K562 (cell line): ENCODE results near the gene LRRC4C. TPM values are rescaled to one million over a fixed set of nuclear protein-coding genes. Genes with fewer than 3 reads are reported as not detected.

Source experiments
- ATAC-seq: fragments of 200-7000 bp; cut with Tn5 transposase; 3 replicates; pipeline ENCODE4 v1.9.1; 2020; ENCODE audit warnings: moderate library complexity
- BruUV-seq: library from RNA; stranded (reverse); fragments of 400-500 nt; replicated peaks from 2 replicates; lab custom pipeline; 2021; lab: Mats Ljungman, UMichigan
- CTCF ChIA-PET: fragments of 300-600 bp; formaldehyde crosslinking; extraction: SDS; loops from one replicate; lab custom pipeline; 2021; ENCODE audit warnings: low intra/inter-chr PET ratio; lab: Yijun Ruan, JAX
- POLR2A ChIA-PET: fragments of 300-600, 350-650 bp; sonication (Branson Sonifier 250); formaldehyde crosslinking; extraction: SDS; loops from one replicate; lab custom pipeline; 2021; ENCODE audit warnings: antibody characterized with exemption, inconsistent platforms; lab: Yijun Ruan, JAX
- DNase-seq, 4 experiments: peaks; one replicate each; pipeline versions ENCODE4 v3.0.0 to v3.0.0-alpha.2; 2011 to 2018; ENCODE audit warnings: low spot score in 3 of 4, mixed read lengths in 3 of 4; ENCODE audit errors: extremely low read depth in 1 of 4
- FAIRE-seq: peaks from 2 replicates; lab custom pipeline; 2011; peaks lifted over from hg19 to GRCh38; lab: Jason Lieb, UNC
- H2AFZ ChIP-seq: 2 replicates; pipeline ENCODE4 v1.6.0; 2011; ENCODE audit warnings: low read depth, low read length, control low read depth, inconsistent platforms
- H3K27ac ChIP-seq: fragments of 200-600 bp; 3 replicates; pipeline ENCODE4 v1.8.0; 2011; ENCODE audit warnings: low read depth, mild to moderate bottlenecking, control low read depth, inconsistent platforms, low read length, moderate library complexity, mixed read lengths; ENCODE audit errors: extremely low read depth
- H3K27me3 ChIP-seq, 2 experiments: fragments of 300-600 bp in 1 of 2; 2 replicates in 1 of 2; 3 replicates in 1 of 2; pipeline versions ENCODE4 v1.6.0 to v1.8.0; 2011; ENCODE audit warnings: inconsistent platforms in 2 of 2, low read length in 2 of 2, mild to moderate bottlenecking in 1 of 2, mixed read lengths in 1 of 2, moderate library complexity in 1 of 2; ENCODE audit not compliant: control insufficient read depth in 2 of 2, insufficient read depth in 2 of 2
- H3K36me3 ChIP-seq: fragments of 300-600 bp; 3 replicates; pipeline ENCODE4 v1.8.0; 2011; ENCODE audit warnings: mild to moderate bottlenecking, low read length, inconsistent platforms; ENCODE audit not compliant: control insufficient read depth, insufficient read depth
- H3K4me1 ChIP-seq, 2 experiments: fragments of 200-600 bp in 1 of 2; replicated peaks in 1 of 2; 2 replicates in 1 of 2; 3 replicates in 1 of 2; pipeline versions ENCODE4 v1.5.1 to v1.8.0; 2011; ENCODE audit warnings: inconsistent platforms in 2 of 2, low read length in 2 of 2, mild to moderate bottlenecking in 1 of 2, mixed read lengths in 1 of 2, moderate library complexity in 1 of 2; ENCODE audit not compliant: control insufficient read depth in 2 of 2, insufficient read depth in 2 of 2
- H3K4me2 ChIP-seq: 2 replicates; pipeline ENCODE4 v1.6.1; 2011; ENCODE audit warnings: low read length, control low read depth, inconsistent platforms, mixed read lengths; ENCODE audit not compliant: insufficient read depth
- H3K4me3 ChIP-seq: fragments of 200-600 bp; sonication (generic), shearing (Covaris generic); 2 replicates; pipeline ENCODE4 v1.5.1; 2016; ENCODE audit warnings: control low read depth, inconsistent platforms
- H3K79me2 ChIP-seq: fragments of 200-600 bp; 3 replicates; pipeline ENCODE4 v1.8.0; 2011; ENCODE audit warnings: low read length, inconsistent platforms; ENCODE audit not compliant: control insufficient read depth, insufficient read depth
- H3K9ac ChIP-seq, 2 experiments: 2 replicates each; pipeline versions ENCODE4 v1.6.0 to v1.6.1; 2011; ENCODE audit warnings: low read depth in 2 of 2, low read length in 2 of 2, control low read depth in 1 of 2, inconsistent platforms in 1 of 2, mild to moderate bottlenecking in 1 of 2, mixed read lengths in 1 of 2; ENCODE audit not compliant: insufficient read depth in 1 of 2
- H3K9me1 ChIP-seq: one replicate; pipeline ENCODE4 v1.6.0; 2011; ENCODE audit warnings: inconsistent platforms, mild to moderate bottlenecking, low read length, moderate library complexity; ENCODE audit not compliant: control insufficient read depth, insufficient read depth
- H3K9me3 ChIP-seq: replicated peaks from 2 replicates; pipeline ENCODE4 v1.5.1; 2011; ENCODE audit warnings: low read depth, low read length, inconsistent platforms; ENCODE audit not compliant: control insufficient read depth, insufficient read depth
- H4K20me1 ChIP-seq: replicated peaks from 2 replicates; pipeline ENCODE4 v1.6.1; 2011; ENCODE audit warnings: low read length, inconsistent platforms, mixed read lengths; ENCODE audit not compliant: control insufficient read depth, insufficient read depth
- BACH1 ChIP-seq: fragments of 200-800 bp; sonication (Bioruptor generic); IDR thresholded peaks from 2 replicates; pipeline ENCODE4 v1.6.1; 2016; ENCODE audit warnings: missing genetic modification characterization, missing compliant biosample characterization
- EGR1 ChIP-seq: fragments of 450-650 bp; conservative IDR thresholded peaks from 2 replicates; pipeline ENCODE4 v1.6.1; 2017; ENCODE audit warnings: mild to moderate bottlenecking
- HNRNPUL1 ChIP-seq: fragments of 200-400 bp; formaldehyde crosslinking; IDR thresholded peaks from 2 replicates; pipeline ENCODE4 v1.6.1; 2017; ENCODE audit warnings: low read length
- KLF13 ChIP-seq: fragments of 450-650 bp; IDR thresholded peaks from 2 replicates; pipeline ENCODE4 v1.6.1; 2016; ENCODE audit warnings: missing genetic modification characterization, low read depth, mild to moderate bottlenecking, missing compliant biosample characterization, moderate library complexity, borderline replicate concordance
- MEF2A ChIP-seq: IDR thresholded peaks from 2 replicates; pipeline ENCODE4 v1.6.1; 2011; ENCODE audit warnings: low read depth, mild to moderate bottlenecking, low read length, moderate library complexity; ENCODE audit not compliant: control insufficient read depth
- MTF1 ChIP-seq: fragments of 250-450 bp; sonication (Bioruptor Pico); IDR thresholded peaks from 2 replicates; pipeline ENCODE4 v1.9.0; 2021; ENCODE audit warnings: moderate library complexity, mild to moderate bottlenecking, inconsistent platforms, borderline replicate concordance
- RBM17 ChIP-seq: fragments of 200-400 bp; formaldehyde crosslinking; IDR thresholded peaks from 2 replicates; pipeline ENCODE4 v1.6.1; 2017; ENCODE audit warnings: low read depth, mild to moderate bottlenecking, low read length, borderline replicate concordance
- SRSF9 ChIP-seq: fragments of 200-400 bp; formaldehyde crosslinking; IDR thresholded peaks from 2 replicates; pipeline ENCODE4 v1.6.1; 2017; ENCODE audit warnings: low read depth, low read length, borderline replicate concordance
- UBTF ChIP-seq, 2 experiments: IDR thresholded peaks; 2 replicates each; pipeline ENCODE4 v1.6.1; 2012; ENCODE audit warnings: improper control_type of control experiment in 2 of 2, low read depth in 2 of 2, low read length in 2 of 2, borderline replicate concordance in 1 of 2
- XRCC4 ChIP-seq: IDR thresholded peaks from one replicate; pipeline ENCODE4 v1.6.1; 2011; ENCODE audit not compliant: insufficient read depth, insufficient read length; ENCODE audit errors: extremely low read depth
- ZKSCAN1 ChIP-seq: fragments of 150-350 bp; IDR thresholded peaks from 2 replicates; pipeline ENCODE4 v1.6.1; 2016; ENCODE audit warnings: low read depth, low read length
- ZNF311 ChIP-seq: fragments of 250-450 bp; sonication (Bioruptor Pico); IDR thresholded peaks from 2 replicates; pipeline ENCODE4 v1.4.0; 2020; ENCODE audit warnings: mild to moderate bottlenecking, moderate library complexity
- ZNF77 ChIP-seq: fragments of 250-450 bp; sonication (Bioruptor Pico); IDR thresholded peaks from 2 replicates; pipeline ENCODE4 v1.5.0; 2020
- ZNF780A ChIP-seq: fragments of 250-450 bp; sonication (Bioruptor Pico); IDR thresholded peaks from 2 replicates; pipeline ENCODE4 v1.5.0; 2021; ENCODE audit warnings: mild to moderate bottlenecking
- ZNF79 ChIP-seq: fragments of 250-450 bp; sonication (Bioruptor Pico); IDR thresholded peaks from 2 replicates; pipeline ENCODE4 v1.4.0; 2020; ENCODE audit warnings: low read depth, mild to moderate bottlenecking, moderate library complexity
- WGBS: fragments of 100-300 bp; shearing (Covaris generic); methylation state at CpG from one replicate; pipeline ENCODE4 v1.1.6; 2016; ENCODE audit warnings: low coverage, mixed read lengths; ENCODE audit not compliant: insufficient coverage; ENCODE audit errors: missing lambda C conversion rate; 5-methylcytosine and 5-hydroxymethylcytosine counted together
- in situ Hi-C: fragments of 300-500 bp; cut with MboI; formaldehyde crosslinking; loops from 4 replicates; pipeline ENCODE4 v1.15.0; 2018; ENCODE audit warnings: inconsistent platforms, mixed read lengths
- intact Hi-C: fragments of 100-400 bp; cut with micrococcal nuclease; formaldehyde crosslinking; loops from 2 replicates; pipeline ENCODE4 v1.14.2; 2022
- polyA plus RNA-seq, 8 experiments: library from polyadenylated mRNA; depleted of rRNA in 4 of 8; stranded (reverse) in 5 of 8; unstranded in 3 of 8; fragments of >200 nt; fragmentation: Nextera tagmentation in 2 of 8; fragmentation: Illumina TruSeq in 1 of 8; extraction: Ambion mirVana in 2 of 8; extraction: Trizol in 1 of 8; gene quantifications; 2 replicates each; pipeline versions ENCODE4 v1.2.1 to v1.2.3, GENCODE V29; 2011 to 2014; ENCODE audit warnings: inconsistent platforms in 1 of 8, missing spikeins in 1 of 8
- total RNA-seq, 7 experiments: library from RNA; depleted of rRNA in 6 of 7; stranded (reverse); fragments of >200 nt in 6 of 7; fragmentation: Illumina TruSeq in 2 of 7; extraction: Trizol in 2 of 7; gene quantifications; 2 replicates each; pipeline versions ENCODE4 v1.2.1 to v1.2.3, GENCODE V29; 2011 to 2021; ENCODE audit warnings: low replicate concordance in 1 of 7
- TF ChIP-seq, protein P1 (sequence below): fragments of 450-650 bp; conservative IDR thresholded peaks from 2 replicates; pipeline ENCODE4 v1.6.1; 2016; ENCODE audit warnings: missing genetic modification characterization, low read depth, mild to moderate bottlenecking, missing compliant biosample characterization, moderate library complexity
- TF ChIP-seq, protein P2 (sequence below): fragments of 250-450 bp; sonication (Bioruptor Pico); IDR thresholded peaks from 2 replicates; pipeline ENCODE4 v1.4.0; 2020; ENCODE audit warnings: mild to moderate bottlenecking, moderate library complexity, borderline replicate concordance

Gene LRRC4C
- total and polyA plus RNA-seq, 9 of the 15 experiments (the other 6 are each of a cell fraction or from before 2014, with no cell fraction given), result not detected

DNA sequence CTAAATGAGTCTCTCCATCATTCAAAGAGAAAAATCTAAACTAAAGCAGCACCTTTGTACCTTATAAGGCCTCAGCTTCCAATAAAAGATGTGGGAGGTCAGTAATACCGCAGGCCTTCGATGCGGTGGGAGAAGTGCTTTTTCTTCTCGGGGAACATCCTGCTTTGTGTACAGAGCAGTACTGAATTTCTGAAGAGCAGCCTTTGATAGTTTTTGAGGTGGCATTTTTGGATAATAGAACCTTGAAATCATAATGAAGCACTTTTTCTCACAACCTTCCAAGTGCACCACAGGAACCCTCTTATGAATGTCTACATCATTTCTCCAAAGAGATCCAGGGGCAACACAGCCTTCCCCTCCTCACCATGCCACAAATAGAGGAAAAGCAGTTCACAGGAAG, 39.6 kb downstream of the LRRC4C start:
- Histone ChIP-seq H2AFZ (no peak overlapping the region), H3K9ac (no peak overlapping the region), H3K9me1 (no peaks in the 10 kb centered on the region), H3K36me3 (no peaks in the 10 kb centered on the region), H3K9me3 (no peaks in the 10 kb centered on the region), H4K20me1 (no peaks in the 10 kb centered on the region), H3K4me1 (no peaks in the 10 kb centered on the region), H3K79me2 (no peaks in the 10 kb centered on the region), H3K4me3 (no peak overlapping the region), H3K27ac (no peak overlapping the region)
- ATAC-seq, result no peak
- intact Hi-C loops, result no loop called here
- BruUV-seq, result no TSS peak
- TF ChIP-seq RBM17 (no peak), ZNF311 (CRISPR knock-in tag) (no peak), UBTF (IDR thresholded peaks at IDR 0.05; ENCODE audit: borderline replicate concordance in 1 of 2, low read depth in 2 of 2, low read length in 2 of 2) (no peak), ZNF77 (CRISPR knock-in tag) (no peak), HNRNPUL1 (no peak), SRSF9 (no peak), KLF13 (tag) (no peak), XRCC4 (no peak), ZKSCAN1 (no peak), EGR1 (no peak), MEF2A (no peak), ZNF780A (CRISPR knock-in tag) (no peak), ZNF79 (no peak), BACH1 (tag) (no peak), MTF1 (no peak)
- TF ChIP-seq, protein P1, sequence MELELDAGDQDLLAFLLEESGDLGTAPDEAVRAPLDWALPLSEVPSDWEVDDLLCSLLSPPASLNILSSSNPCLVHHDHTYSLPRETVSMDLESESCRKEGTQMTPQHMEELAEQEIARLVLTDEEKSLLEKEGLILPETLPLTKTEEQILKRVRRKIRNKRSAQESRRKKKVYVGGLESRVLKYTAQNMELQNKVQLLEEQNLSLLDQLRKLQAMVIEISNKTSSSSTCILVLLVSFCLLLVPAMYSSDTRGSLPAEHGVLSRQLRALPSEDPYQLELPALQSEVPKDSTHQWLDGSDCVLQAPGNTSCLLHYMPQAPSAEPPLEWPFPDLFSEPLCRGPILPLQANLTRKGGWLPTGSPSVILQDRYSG, result no peak
- TF ChIP-seq, protein P2, sequence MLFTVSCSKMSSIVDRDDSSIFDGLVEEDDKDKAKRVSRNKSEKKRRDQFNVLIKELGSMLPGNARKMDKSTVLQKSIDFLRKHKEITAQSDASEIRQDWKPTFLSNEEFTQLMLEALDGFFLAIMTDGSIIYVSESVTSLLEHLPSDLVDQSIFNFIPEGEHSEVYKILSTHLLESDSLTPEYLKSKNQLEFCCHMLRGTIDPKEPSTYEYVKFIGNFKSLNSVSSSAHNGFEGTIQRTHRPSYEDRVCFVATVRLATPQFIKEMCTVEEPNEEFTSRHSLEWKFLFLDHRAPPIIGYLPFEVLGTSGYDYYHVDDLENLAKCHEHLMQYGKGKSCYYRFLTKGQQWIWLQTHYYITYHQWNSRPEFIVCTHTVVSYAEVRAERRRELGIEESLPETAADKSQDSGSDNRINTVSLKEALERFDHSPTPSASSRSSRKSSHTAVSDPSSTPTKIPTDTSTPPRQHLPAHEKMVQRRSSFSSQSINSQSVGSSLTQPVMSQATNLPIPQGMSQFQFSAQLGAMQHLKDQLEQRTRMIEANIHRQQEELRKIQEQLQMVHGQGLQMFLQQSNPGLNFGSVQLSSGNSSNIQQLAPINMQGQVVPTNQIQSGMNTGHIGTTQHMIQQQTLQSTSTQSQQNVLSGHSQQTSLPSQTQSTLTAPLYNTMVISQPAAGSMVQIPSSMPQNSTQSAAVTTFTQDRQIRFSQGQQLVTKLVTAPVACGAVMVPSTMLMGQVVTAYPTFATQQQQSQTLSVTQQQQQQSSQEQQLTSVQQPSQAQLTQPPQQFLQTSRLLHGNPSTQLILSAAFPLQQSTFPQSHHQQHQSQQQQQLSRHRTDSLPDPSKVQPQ, result no peak
- TF ChIP-seq, all 486 proteins: peak for 0
- 0% methylated on average over 4 of the region's 4 CpGs for WGBS
- FAIRE-seq, result no peak
- Histone ChIP-seq H3K4me2 (no peak overlapping the region), H3K27me3 (no peaks in the 10 kb centered on the region)
- ChIA-PET POLR2A (interaction anchor here (0.7 kb wide), 1 partner anchor 21 kb away, joined by 3 read pairs; no protein-coding TSS in a partner anchor), CTCF (no interaction called here)
- in situ Hi-C loops, result no loop called here
- DNase-seq, result no peak
